ENCODE data around the gene PLEKHA7. TPM values are rescaled to one million over a fixed set of nuclear protein-coding genes. Genes with fewer than 3 reads are reported as not detected.

PLEKHA7 gene
- total RNA-seq, 1 experiment from 2014 or later, result 7.2 TPM

GRCh38 chr11:17046690-17047089 is 32.5 kb upstream of the PLEKHA7 start:
- Histone ChIP-seq H3K9ac (ENCODE audit: low read length) (no peak overlapping the region), H3K4me1 (ENCODE audit: control insufficient read depth in 1 of 2, insufficient read depth in 2 of 2, low read length in 2 of 2) (no peaks in the 10 kb centered on the region), H3K4me3 (replicated peaks in 1 of 2; ENCODE audit: low read depth in 1 of 2, low read length in 2 of 2) (no peak overlapping the region), H3K79me2 (ENCODE audit: insufficient read depth, low read length) (no peaks in the 10 kb centered on the region), H3K9me2 (ENCODE audit: insufficient read depth) (no peaks in the 10 kb centered on the region), H2AFZ (ENCODE audit: low read depth, low read length, poor library complexity, severe bottlenecking) (no peak overlapping the region), H3K27me3 (ENCODE audit: insufficient read depth, low read length) (no peaks in the 10 kb centered on the region), H3K27ac (ENCODE audit: low read depth, low read length) (no peak overlapping the region), H3K9me3 (ENCODE audit: control insufficient read depth in 1 of 2, insufficient read depth in 1 of 2, low read depth in 1 of 2, low read length in 2 of 2) (no peaks in the 10 kb centered on the region), H3K4me2 (ENCODE audit: low read length) (no peak overlapping the region), H3K36me3 (ENCODE audit: control insufficient read depth in 1 of 2, insufficient read depth in 2 of 2, low read length in 2 of 2) (no peaks in the 10 kb centered on the region), H4K20me1 (ENCODE audit: insufficient read depth) (no peaks in the 10 kb centered on the region; the same call in 1 of the 2 replicates)
- no TSS peak for BruUV-seq (replicated peaks)
- intact Hi-C loops (cut with micrococcal nuclease), result no loop called here
- ChIA-PET POLR2A (no interaction called here), CTCF (no interaction called here), RAD21 (ENCODE audit: low non-redundant PET in 1 of 2, low total read pairs in 2 of 2, uncharacterized antibody in 2 of 2, unreplicated experiment in 2 of 2) (no interaction called here)
- TF ChIP-seq TCF7L2 (IDR thresholded peaks at IDR 0.05; ENCODE audit: borderline replicate concordance, extremely low read depth, insufficient read depth, insufficient read length) (no peak), SP1 (IDR thresholded peaks at IDR 0.05; ENCODE audit: low read depth) (no peak), ZFX (IDR thresholded peaks at IDR 0.05) (no peak), ZBTB33 (IDR thresholded peaks at IDR 0.05; ENCODE audit: extremely low read depth, insufficient replicate concordance, low read length) (no peak), SRF (IDR thresholded peaks at IDR 0.05; ENCODE audit: low read depth) (no peak), CEBPB (IDR thresholded peaks at IDR 0.05; ENCODE audit: low read depth) (no peak), ELF1 (IDR thresholded peaks at IDR 0.05; ENCODE audit: borderline replicate concordance, low read depth) (no peak), CBX3 (IDR thresholded peaks at IDR 0.05; ENCODE audit: low read depth) (no peak), POLR2AphosphoS5 (IDR thresholded peaks at IDR 0.05; ENCODE audit: low read depth, low read length) (no peak), ZNF274 (IDR thresholded peaks at IDR 0.05; ENCODE audit: low read depth, low read length) (no peak), REST (IDR thresholded peaks at IDR 0.05; ENCODE audit: low read depth) (no peak), SIN3A (IDR thresholded peaks at IDR 0.05; ENCODE audit: low read depth) (no peak), RAD21 (IDR thresholded peaks at IDR 0.05; ENCODE audit: low read depth) (no peak), EGR1 (IDR thresholded peaks at IDR 0.05; ENCODE audit: low read depth) (no peak), MAX (IDR thresholded peaks at IDR 0.05) (no peak), POLR2A (IDR thresholded peaks at IDR 0.05; ENCODE audit: borderline replicate concordance, extremely low read depth, insufficient read depth, insufficient read length) (no peak), JUND (IDR thresholded peaks at IDR 0.05) (no peak), CTCF (IDR thresholded peaks at IDR 0.05 in 2 of 3, conservative IDR thresholded peaks at IDR 0.05 in 1 of 3; ENCODE audit: borderline replicate concordance in 1 of 3, insufficient read depth in 1 of 3, low read depth in 2 of 3, low read length in 2 of 3) (no peak), EZH2 (IDR thresholded peaks at IDR 0.05) (no peak), ATF3 (IDR thresholded peaks at IDR 0.05) (no peak)
- ATAC-seq (no peak), DNase-seq (ENCODE audit: low read depth, low spot score) (no peak)
